Loucy (cell line): ENCODE results near the gene SLC8A2.

ENCODE experiments used
- EZH2phosphoT487 ChIP-seq: fragments of 200-600 bp; IDR thresholded peaks from 2 replicates; pipeline ENCODE4 v1.6.1; 2018; ENCODE audit warnings: antibody characterized with exemption, mild to moderate bottlenecking, moderate library complexity, borderline replicate concordance
- TF ChIP-seq, protein P1 (sequence below): fragments of 200-600 bp; sonication (generic); conservative IDR thresholded peaks from 2 replicates; pipeline ENCODE4 v1.5.1; 2014; ENCODE audit warnings: mild to moderate bottlenecking, antibody characterized with exemption, low read length

DNA sequence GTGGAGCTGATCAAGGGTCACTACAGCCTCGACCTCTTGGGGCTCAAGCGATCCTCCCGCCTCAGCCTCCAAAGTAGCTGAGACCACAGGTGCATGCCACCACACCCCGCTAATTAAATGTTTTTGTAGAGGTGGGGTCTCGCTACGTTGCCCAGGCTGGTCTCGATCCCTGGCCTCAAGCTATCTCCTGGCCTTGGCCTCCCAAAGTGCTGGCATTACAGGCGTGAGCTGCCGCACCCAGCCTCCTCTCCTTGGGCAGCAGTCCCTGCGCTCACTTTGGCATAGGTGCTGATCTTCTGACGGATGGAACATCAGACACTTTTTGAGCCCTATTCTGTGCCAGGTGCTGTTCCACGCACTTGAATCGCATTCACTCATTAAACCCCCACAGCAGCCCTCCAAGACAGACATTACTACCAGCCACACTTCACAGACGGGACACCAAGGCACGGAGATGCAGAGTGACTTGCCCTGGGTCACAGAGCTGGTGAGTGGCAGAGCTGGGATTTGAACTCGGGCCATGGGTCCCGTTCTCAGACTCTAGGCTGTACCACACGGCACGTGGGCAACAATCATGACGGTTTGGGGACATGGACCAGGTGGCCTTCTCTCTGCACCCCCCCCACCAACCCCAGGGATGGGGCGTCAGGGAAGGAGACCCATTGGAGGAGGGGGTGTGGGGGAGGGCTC is 55.6 kb downstream of the SLC8A2 start:
- TF ChIP-seq, protein P1, sequence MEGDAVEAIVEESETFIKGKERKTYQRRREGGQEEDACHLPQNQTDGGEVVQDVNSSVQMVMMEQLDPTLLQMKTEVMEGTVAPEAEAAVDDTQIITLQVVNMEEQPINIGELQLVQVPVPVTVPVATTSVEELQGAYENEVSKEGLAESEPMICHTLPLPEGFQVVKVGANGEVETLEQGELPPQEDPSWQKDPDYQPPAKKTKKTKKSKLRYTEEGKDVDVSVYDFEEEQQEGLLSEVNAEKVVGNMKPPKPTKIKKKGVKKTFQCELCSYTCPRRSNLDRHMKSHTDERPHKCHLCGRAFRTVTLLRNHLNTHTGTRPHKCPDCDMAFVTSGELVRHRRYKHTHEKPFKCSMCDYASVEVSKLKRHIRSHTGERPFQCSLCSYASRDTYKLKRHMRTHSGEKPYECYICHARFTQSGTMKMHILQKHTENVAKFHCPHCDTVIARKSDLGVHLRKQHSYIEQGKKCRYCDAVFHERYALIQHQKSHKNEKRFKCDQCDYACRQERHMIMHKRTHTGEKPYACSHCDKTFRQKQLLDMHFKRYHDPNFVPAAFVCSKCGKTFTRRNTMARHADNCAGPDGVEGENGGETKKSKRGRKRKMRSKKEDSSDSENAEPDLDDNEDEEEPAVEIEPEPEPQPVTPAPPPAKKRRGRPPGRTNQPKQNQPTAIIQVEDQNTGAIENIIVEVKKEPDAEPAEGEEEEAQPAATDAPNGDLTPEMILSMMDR: no peak
- TF ChIP-seq EZH2phosphoT487: no peak
